ENCODE results near the gene SENP7. TPM values are rescaled to one million over a fixed set of nuclear protein-coding genes. Genes with fewer than 3 reads are reported as not detected.

Gene SENP7, protein sequence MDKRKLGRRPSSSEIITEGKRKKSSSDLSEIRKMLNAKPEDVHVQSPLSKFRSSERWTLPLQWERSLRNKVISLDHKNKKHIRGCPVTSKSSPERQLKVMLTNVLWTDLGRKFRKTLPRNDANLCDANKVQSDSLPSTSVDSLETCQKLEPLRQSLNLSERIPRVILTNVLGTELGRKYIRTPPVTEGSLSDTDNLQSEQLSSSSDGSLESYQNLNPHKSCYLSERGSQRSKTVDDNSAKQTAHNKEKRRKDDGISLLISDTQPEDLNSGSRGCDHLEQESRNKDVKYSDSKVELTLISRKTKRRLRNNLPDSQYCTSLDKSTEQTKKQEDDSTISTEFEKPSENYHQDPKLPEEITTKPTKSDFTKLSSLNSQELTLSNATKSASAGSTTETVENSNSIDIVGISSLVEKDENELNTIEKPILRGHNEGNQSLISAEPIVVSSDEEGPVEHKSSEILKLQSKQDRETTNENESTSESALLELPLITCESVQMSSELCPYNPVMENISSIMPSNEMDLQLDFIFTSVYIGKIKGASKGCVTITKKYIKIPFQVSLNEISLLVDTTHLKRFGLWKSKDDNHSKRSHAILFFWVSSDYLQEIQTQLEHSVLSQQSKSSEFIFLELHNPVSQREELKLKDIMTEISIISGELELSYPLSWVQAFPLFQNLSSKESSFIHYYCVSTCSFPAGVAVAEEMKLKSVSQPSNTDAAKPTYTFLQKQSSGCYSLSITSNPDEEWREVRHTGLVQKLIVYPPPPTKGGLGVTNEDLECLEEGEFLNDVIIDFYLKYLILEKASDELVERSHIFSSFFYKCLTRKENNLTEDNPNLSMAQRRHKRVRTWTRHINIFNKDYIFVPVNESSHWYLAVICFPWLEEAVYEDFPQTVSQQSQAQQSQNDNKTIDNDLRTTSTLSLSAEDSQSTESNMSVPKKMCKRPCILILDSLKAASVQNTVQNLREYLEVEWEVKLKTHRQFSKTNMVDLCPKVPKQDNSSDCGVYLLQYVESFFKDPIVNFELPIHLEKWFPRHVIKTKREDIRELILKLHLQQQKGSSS
- total RNA-seq = 3.6 and 4.9 TPM in 2 replicates

GRCh38 chr3:101512646-101513418 lies at the start of gene SENP7:
SENP7 (minus strand) TSS chr3:101513212; CDS start chr3:101513130, 82 bp downstream.

GRCh38 chr3:101561630-101562328 lies 48.8 kb upstream of the SENP7 start, which contains the start of gene TRMT10C:
TRMT10C (plus strand) TSS chr3:101561868; CDS start chr3:101564782, 2,914 bp downstream.

GRCh38 chr3:101320475-101320874 lies 192.5 kb downstream of the SENP7 start, which contains the start of gene IMPG2:
IMPG2 (minus strand) TSS chr3:101320575; CDS start chr3:101320372, 203 bp downstream.

Other genes starting within 250 kb of the SENP7 start
- gene IMPG2, start 192.6 kb downstream of the SENP7 start, total RNA-seq = 0.13 and 0.16 TPM in 2 replicates
- gene TRMT10C, start 48.7 kb upstream of the SENP7 start, total RNA-seq = 14.1 and 19.7 TPM in 2 replicates
- 32.5 and 39.6 TPM in 2 replicates for gene PCNP, start 61.0 kb upstream of the SENP7 start, total RNA-seq
- 8.1 and 12.4 TPM in 2 replicates for gene ZBTB11, start 163.9 kb upstream of the SENP7 start, total RNA-seq
- gene RPL24, start 173.5 kb upstream of the SENP7 start, total RNA-seq = 971 and 1,046 TPM in 2 replicates
- gene CEP97, start 211.4 kb upstream of the SENP7 start, total RNA-seq = 4.9 and 8.5 TPM in 2 replicates